ENCODE data around the gene BLVRA. TPM values are rescaled to one million over a fixed set of nuclear protein-coding genes. Genes with fewer than 3 reads are reported as not detected.

The BLVRA gene
- total RNA-seq, 6 experiments from 2014 or later: 3.1 to 14.7 (median 5.6) TPM

- intact Hi-C loops (cut with DNase I): no loop called here
- Histone ChIP-seq H3K27ac (no peak overlapping the region), H3K4me3 (peak overlapping the region in 2 of 3 donors; percentile 36 to 49), H3K9me3 (no peaks in the 10 kb centered on the region), H3K4me1 (no peaks in the 10 kb centered on the region), H3K36me3 (no peaks in the 10 kb centered on the region), H3K27me3 (no peaks in the 10 kb centered on the region)
- no peak for TF ChIP-seq POLR2A (IDR thresholded peaks at IDR 0.05)
- TF ChIP-seq, protein P1, sequence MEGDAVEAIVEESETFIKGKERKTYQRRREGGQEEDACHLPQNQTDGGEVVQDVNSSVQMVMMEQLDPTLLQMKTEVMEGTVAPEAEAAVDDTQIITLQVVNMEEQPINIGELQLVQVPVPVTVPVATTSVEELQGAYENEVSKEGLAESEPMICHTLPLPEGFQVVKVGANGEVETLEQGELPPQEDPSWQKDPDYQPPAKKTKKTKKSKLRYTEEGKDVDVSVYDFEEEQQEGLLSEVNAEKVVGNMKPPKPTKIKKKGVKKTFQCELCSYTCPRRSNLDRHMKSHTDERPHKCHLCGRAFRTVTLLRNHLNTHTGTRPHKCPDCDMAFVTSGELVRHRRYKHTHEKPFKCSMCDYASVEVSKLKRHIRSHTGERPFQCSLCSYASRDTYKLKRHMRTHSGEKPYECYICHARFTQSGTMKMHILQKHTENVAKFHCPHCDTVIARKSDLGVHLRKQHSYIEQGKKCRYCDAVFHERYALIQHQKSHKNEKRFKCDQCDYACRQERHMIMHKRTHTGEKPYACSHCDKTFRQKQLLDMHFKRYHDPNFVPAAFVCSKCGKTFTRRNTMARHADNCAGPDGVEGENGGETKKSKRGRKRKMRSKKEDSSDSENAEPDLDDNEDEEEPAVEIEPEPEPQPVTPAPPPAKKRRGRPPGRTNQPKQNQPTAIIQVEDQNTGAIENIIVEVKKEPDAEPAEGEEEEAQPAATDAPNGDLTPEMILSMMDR (IDR thresholded peaks at IDR 0.05): no peak
- WGBS (ENCODE audit: insufficient coverage, low coverage, low lambda C conversion rate, missing lambda C conversion rate): 44% methylated on average over 8 of the region's 8 CpGs
- DNase-seq (no peak), ATAC-seq (peak; percentile 69 to 77 (median 76))
Observed at GRCh38 chr7:43834463-43835251, 76.2 kb downstream of the BLVRA start.

GRCh38 chr7:43838201-43838658, 79.8 kb downstream of the BLVRA start:
- ATAC-seq: peak in 2 of 4 donors; percentile 8 to 16
- no peaks in the 10 kb centered on the region for H3K27me3 ChIP-seq
- intact Hi-C loops (cut with DNase I): no loop called here
- H3K36me3 ChIP-seq: no peaks in the 10 kb centered on the region
- no peaks in the 10 kb centered on the region for H3K4me1 ChIP-seq
- no peak for DNase-seq
- 65% methylated on average over 9 of the region's 9 CpGs for WGBS (ENCODE audit: insufficient coverage, low coverage, low lambda C conversion rate, missing lambda C conversion rate)
- H3K27ac ChIP-seq: no peak overlapping the region
- no peak for TF ChIP-seq POLR2A (IDR thresholded peaks at IDR 0.05)
- TF ChIP-seq, protein P1 (IDR thresholded peaks at IDR 0.05): no peak
- H3K9me3 ChIP-seq: no peaks in the 10 kb centered on the region
- no peak overlapping the region for H3K4me3 ChIP-seq

DNA sequence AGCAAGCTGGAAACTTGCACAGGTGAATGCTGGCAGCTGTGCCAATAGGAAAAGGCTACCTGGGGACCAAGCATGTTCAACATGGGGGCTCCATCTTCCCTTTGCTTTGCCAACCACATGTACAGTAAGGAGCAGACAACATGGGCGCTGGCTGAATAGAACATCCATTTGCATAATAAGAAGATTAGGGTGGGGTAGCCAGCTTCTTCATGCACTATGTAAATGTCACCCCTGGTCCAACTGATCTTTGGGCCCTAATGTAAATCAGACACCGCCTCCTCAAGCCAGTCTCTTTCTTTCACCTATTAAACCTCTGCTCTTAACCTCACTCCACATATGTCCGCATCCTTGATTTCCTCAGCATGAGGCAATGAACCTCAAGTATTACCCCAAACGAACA, 84.8 kb downstream of the BLVRA start:
- DNase-seq: no peak
- Histone ChIP-seq H3K27ac (no peak overlapping the region), H3K9me3 (no peaks in the 10 kb centered on the region), H3K36me3 (no peaks in the 10 kb centered on the region), H3K4me3 (no peak overlapping the region), H3K4me1 (no peaks in the 10 kb centered on the region), H3K27me3 (no peaks in the 10 kb centered on the region)
- no peak for TF ChIP-seq POLR2A (IDR thresholded peaks at IDR 0.05)
- TF ChIP-seq, protein P1 (IDR thresholded peaks at IDR 0.05): no peak
- intact Hi-C loops (cut with DNase I): loop anchor here in 1 of 2 donors (10.0 kb wide), 1 partner anchor 258 kb away; the partner anchor contains the start of gene STK17A
- ATAC-seq: no peak
- WGBS (ENCODE audit: insufficient coverage, low coverage, low lambda C conversion rate, missing lambda C conversion rate): 93% methylated on average over 3 of the region's 4 CpGs

DNA sequence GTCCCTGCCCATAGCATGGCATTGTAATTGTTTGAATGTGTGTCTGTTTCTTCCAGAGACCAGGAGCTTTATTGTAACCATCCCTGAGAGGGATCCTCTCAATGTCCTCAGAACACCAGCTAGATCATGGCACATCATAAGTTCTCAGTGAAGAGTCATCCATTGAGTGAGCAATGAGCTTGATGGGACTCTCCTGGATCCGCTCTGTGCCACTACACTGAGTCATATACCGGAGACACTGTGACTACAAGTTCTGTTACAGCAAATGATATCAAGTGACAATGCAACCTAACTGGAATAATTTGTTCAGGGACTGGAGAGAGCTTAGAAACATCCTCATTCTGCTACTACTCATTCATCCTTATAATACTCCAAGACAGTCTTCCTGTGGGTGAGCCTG, 85.8 kb downstream of the BLVRA start:
- Histone ChIP-seq H3K4me1 (no peaks in the 10 kb centered on the region), H3K36me3 (no peaks in the 10 kb centered on the region), H3K9me3 (no peaks in the 10 kb centered on the region), H3K27ac (no peak overlapping the region), H3K4me3 (no peak overlapping the region), H3K27me3 (no peaks in the 10 kb centered on the region)
- intact Hi-C loops (cut with DNase I): loop anchor here in 1 of 2 donors (10.0 kb wide), 1 partner anchor 259 kb away; the partner anchor contains the start of gene STK17A
- 94% methylated on average over 2 of the region's 2 CpGs for WGBS (ENCODE audit: insufficient coverage, low coverage, low lambda C conversion rate, missing lambda C conversion rate)
- TF ChIP-seq POLR2A (IDR thresholded peaks at IDR 0.05): no peak
- TF ChIP-seq, protein P1 (IDR thresholded peaks at IDR 0.05): no peak
- DNase-seq (no peak), ATAC-seq (no peak)
